Measurements from ENCODE around the gene MPRIP. TPM values are rescaled to one million over a fixed set of nuclear protein-coding genes. Genes with fewer than 3 reads are reported as not detected.

Gene MPRIP
- total RNA-seq, 2 donors from 2014 or later = 235 to 252 TPM

DNA sequence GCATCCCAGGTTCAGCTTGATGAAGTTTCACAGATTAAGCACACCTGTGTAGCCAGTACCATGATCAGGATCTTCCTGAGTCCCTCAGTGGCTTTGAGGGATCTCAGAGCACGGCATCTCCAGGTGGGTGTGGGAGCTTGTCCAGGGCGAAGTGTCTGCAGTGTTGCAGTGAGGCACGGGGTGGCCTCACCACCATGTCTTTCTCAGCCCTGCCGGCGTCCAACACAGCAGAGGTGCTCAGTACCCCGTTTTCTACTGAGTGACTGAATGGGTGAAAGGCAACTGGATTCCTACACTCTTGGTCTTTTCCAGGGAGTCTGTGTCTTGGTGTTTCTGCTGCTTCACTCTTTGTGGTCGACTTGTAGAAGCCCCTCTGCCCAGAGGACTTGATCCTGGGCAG, 63.7 kb downstream of the MPRIP start:
- ATAC-seq (ENCODE audit: insufficient number of reproducible peaks, low FRiP score, low read depth) (no peak), DNase-seq (ENCODE audit: low spot score) (no peak)
- H3K9me3 ChIP-seq = no peaks in the 10 kb centered on the region
- no peak overlapping the region for H3K4me3 ChIP-seq
- no peaks in the 10 kb centered on the region for H3K27me3 ChIP-seq (replicated peaks; ENCODE audit: insufficient read depth)
- H3K36me3 ChIP-seq = no peaks in the 10 kb centered on the region
- H3K27ac ChIP-seq = peak overlapping the region in 1 of 2 donors; percentile 11
- TF ChIP-seq, protein P1, sequence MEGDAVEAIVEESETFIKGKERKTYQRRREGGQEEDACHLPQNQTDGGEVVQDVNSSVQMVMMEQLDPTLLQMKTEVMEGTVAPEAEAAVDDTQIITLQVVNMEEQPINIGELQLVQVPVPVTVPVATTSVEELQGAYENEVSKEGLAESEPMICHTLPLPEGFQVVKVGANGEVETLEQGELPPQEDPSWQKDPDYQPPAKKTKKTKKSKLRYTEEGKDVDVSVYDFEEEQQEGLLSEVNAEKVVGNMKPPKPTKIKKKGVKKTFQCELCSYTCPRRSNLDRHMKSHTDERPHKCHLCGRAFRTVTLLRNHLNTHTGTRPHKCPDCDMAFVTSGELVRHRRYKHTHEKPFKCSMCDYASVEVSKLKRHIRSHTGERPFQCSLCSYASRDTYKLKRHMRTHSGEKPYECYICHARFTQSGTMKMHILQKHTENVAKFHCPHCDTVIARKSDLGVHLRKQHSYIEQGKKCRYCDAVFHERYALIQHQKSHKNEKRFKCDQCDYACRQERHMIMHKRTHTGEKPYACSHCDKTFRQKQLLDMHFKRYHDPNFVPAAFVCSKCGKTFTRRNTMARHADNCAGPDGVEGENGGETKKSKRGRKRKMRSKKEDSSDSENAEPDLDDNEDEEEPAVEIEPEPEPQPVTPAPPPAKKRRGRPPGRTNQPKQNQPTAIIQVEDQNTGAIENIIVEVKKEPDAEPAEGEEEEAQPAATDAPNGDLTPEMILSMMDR (IDR thresholded peaks at IDR 0.05) = no peak
- H3K4me1 ChIP-seq (ENCODE audit: control insufficient read depth in 1 of 2, low read depth in 2 of 2) = peaks cover 39 to 43% of the 10 kb centered on the region in 2 donors

DNA sequence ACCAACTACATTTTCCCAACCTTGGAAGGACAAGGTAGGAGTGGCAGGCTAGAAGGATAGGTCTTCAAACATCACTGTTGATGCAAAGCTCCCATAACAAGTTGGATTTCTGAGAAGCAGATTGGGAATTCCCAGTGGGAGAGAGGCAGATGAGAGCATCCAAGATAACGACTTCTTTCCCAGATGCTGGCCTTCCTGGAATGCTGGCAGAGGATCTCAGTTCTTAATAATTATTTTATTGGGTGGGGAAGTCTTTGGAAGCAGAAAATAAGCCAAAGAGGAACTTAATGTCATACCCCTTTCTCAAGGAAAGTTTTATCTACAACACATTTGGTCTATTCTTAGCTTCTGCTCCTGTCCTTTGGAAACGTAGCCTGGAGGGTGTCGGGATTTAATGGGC, 64.5 kb downstream of the MPRIP start:
- Histone ChIP-seq H3K9me3 (no peaks in the 10 kb centered on the region), H3K27me3 (replicated peaks; ENCODE audit: insufficient read depth) (no peaks in the 10 kb centered on the region), H3K4me1 (ENCODE audit: control insufficient read depth in 1 of 2, low read depth in 2 of 2) (peaks cover 39 to 43% of the 10 kb centered on the region in 2 donors), H3K4me3 (no peak overlapping the region), H3K36me3 (no peaks in the 10 kb centered on the region), H3K27ac (peak overlapping the region; percentile 22 to 65)
- DNase-seq (ENCODE audit: low spot score) (no peak), ATAC-seq (ENCODE audit: insufficient number of reproducible peaks, low FRiP score, low read depth) (no peak)
- TF ChIP-seq, protein P1 (IDR thresholded peaks at IDR 0.05) = no peak

DNA sequence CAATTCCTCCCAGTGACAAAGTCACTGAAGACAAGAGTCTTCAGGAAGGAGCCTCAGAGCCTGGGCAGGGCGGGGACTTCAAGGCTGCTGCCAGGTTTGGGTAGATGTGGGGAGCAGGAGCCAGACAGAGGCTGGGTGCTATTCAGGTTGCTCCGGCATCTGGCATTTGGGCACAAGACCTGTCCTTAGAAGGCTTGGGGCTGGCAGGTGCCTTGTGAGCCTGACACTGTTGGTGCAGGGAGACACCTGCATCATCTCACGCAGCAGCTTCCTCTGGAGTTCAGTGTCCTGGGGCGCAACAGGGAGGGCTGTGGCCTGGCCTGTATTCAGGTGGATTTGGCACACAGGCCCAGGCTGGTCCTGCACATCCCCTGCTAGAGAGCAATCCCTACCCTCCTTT, 65.0 kb downstream of the MPRIP start:
- Histone ChIP-seq H3K4me1 (ENCODE audit: control insufficient read depth in 1 of 2, low read depth in 2 of 2) (peaks cover 39 to 43% of the 10 kb centered on the region in 2 donors), H3K36me3 (no peaks in the 10 kb centered on the region), H3K9me3 (no peaks in the 10 kb centered on the region), H3K4me3 (no peak overlapping the region), H3K27ac (peak overlapping the region; percentile 22 to 65), H3K27me3 (replicated peaks; ENCODE audit: insufficient read depth) (no peaks in the 10 kb centered on the region)
- ATAC-seq (ENCODE audit: insufficient number of reproducible peaks, low FRiP score, low read depth) = no peak
- DNase-seq (ENCODE audit: low spot score) = no peak
- TF ChIP-seq, protein P1 (IDR thresholded peaks at IDR 0.05) = no peak

DNA sequence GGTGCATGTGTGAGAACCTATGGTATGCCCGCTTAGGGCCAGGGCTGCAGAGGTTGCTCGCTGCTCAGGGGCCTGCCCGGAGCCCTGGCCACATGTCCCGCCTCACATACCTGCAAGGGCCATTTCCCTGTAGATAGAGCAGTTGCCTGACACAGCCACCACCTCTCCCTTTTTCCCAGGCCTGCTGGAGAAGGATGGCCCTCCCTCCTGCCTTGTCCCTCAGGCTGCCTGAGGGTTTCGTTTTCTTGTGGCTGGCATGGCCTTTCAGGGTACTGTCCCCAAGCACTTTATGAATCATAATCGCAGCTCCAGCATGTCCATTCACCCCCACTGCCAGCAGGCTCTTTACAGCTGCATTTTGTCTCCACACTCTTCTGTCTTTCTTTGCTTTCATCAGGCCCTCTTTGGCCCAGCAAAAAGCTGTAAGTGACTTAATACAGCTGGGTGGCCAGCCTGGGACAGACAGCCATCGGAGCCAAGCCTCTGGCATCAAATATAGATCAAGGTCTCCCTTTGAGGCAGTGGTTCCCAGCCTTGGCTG, 65.7 kb downstream of the MPRIP start:
- H3K4me1 ChIP-seq (ENCODE audit: control insufficient read depth in 1 of 2, low read depth in 2 of 2) = peaks cover 39 to 43% of the 10 kb centered on the region in 2 donors
- no peaks in the 10 kb centered on the region for H3K36me3 ChIP-seq
- H3K27ac ChIP-seq = peak overlapping the region; percentile 22 to 52
- H3K4me3 ChIP-seq = no peak overlapping the region
- TF ChIP-seq, protein P1 (IDR thresholded peaks at IDR 0.05) = no peak
- no peaks in the 10 kb centered on the region for H3K27me3 ChIP-seq (replicated peaks; ENCODE audit: insufficient read depth)
- DNase-seq (ENCODE audit: low spot score) = no peak
- H3K9me3 ChIP-seq = no peaks in the 10 kb centered on the region
- no peak for ATAC-seq (ENCODE audit: insufficient number of reproducible peaks, low FRiP score, low read depth)

DNA sequence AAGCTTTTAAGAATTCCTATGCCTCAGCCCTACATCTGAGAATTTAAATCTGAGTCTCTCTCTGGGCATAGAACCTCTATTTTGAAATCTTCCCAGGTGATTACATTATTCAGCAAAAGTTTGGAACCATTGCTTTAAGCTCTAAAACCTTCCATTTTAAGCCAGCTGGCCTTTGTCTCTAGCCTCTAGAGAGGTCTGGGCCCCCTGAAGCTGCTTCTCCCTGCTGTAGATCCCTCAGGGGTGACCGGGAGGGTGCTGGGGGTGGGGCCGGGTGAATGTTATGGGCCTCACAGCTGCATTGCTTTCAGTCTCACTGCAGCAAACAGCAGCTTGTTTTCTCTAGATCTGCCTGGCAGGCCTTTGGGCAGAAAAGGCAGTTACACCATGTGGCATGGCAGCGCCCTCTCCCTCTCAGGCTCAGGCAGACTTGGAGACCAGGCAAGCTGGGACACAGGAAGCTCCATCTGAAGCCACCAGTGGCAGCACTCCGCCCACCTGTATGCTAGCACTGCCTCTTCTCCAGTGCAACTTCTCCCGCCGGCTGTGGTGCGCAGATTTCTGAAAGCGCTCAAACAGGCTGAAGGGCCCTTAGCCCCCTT, 66.3 kb downstream of the MPRIP start:
- ATAC-seq (ENCODE audit: insufficient number of reproducible peaks, low FRiP score, low read depth) = peak; percentile 30
- Histone ChIP-seq H3K36me3 (no peaks in the 10 kb centered on the region), H3K4me1 (ENCODE audit: control insufficient read depth in 1 of 2, low read depth in 2 of 2) (peaks cover 39 to 43% of the 10 kb centered on the region in 2 donors), H3K9me3 (no peaks in the 10 kb centered on the region), H3K27ac (peak overlapping the region; percentile 22 to 52), H3K27me3 (replicated peaks; ENCODE audit: insufficient read depth) (no peaks in the 10 kb centered on the region), H3K4me3 (no peak overlapping the region)
- DNase-seq (ENCODE audit: low spot score) = no peak
- TF ChIP-seq, protein P1 (IDR thresholded peaks at IDR 0.05) = no peak
